ENCODE results near the gene TENM3.
"Not testable (repeated sequence)": the region's sequence is repeated elsewhere in the genome, so short reads cannot be mapped to it uniquely, and the experiment has no call there.

TENM3 gene

DNA sequence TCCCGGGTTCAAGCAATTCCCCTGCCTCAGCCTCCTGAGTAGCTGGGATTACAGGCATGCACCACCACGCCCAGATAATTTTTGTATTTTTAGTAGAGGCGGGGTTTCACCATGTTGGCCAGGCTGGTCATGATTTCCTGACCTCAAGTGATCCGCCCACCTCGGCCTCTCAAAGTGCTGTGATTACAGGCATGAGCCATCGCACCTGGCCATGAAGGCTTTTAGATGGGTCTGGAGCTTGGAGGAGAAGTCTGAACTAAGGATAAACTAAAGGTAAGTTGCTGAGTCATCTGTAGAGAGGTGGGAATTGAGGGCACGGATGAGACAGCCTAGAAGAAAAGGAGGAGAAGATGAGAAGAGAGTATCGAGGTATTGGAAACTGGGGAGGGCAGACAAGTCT lies at the start of gene TENM3:
TSS of gene TENM3 (plus strand) at position 199 of the 400 bp plus-strand sequence. CDS start 80,619 bp downstream, outside the sequence.
- DNase-seq (ENCODE audit: low read depth, low spot score): not testable (repeated sequence)

DNA sequence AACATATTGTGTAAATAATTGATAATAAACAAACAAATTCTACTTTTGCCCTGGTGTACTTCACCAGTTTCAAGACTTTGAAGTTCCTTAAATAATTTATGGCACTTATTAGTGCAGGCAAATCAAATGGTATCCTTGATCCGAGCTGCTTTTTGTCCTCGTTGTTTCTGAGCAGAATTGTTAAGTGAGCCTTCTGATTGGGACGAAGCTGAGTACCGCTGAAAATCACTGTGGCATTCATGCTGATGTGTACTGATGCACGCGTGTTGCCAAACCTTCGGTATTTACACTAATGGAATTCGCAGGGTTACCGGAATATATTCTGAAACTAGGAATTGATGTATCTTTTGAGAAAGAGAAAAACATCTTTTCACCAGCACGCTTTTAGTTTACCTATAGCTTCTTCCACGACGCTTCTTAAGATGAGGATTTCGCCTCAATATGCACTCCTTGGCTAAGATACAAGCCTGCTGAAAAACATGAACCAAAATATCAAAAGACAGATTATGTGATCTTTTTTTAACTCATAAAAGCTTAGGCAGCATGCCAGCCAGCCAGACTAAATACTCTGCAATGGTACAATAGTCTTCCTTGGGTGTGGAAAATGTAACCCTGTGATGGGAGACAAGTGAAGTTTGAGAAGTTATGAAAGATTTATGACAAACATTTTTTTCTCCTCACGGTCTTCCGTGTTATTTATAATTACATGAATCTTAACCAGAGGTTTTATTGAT lies 48.9 kb upstream of the TENM3 start:
- DNase-seq (ENCODE audit: low read depth, low spot score): no peak

DNA sequence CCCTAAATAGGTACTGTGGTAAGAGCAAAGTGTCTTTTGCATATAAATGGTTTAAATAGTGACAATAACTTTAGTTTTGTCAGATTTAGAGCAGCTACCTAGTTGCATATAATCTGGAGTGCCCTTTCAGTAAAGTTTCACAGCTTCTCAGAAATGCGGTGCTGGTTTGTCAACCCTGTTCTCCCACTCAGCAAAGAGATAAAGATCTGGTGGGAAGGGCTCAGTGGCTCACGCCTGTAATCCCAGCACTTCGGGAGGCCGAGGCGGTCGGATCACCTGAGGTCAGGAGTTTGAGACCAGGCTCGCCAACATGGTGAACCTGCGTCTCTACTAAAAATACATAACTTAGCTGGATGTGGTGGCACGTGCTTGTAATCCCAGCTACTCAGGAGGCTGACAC lies 45.6 kb upstream of the TENM3 start:
- no peak for DNase-seq (ENCODE audit: low read depth, low spot score)

DNA sequence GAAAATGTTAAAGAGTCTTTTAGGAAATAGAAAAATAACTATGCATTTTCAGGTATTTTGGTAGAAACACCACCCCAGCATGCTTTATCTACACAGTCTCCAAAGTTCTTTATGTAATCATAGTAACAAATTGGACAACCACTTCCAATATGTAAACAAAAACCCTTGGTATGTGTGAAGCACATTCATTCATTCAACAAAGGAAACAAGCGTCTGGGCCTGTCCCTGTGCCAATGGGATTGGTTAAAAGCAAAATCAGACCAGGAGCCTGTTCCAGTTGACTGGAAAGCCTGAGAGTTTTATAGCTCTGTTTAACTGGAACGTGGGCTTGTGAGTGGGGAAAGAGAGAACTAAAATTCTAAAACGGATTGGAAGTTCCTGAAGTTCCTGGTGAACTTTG lies 41.3 kb upstream of the TENM3 start:
- no peak for DNase-seq (ENCODE audit: low read depth, low spot score)

DNA sequence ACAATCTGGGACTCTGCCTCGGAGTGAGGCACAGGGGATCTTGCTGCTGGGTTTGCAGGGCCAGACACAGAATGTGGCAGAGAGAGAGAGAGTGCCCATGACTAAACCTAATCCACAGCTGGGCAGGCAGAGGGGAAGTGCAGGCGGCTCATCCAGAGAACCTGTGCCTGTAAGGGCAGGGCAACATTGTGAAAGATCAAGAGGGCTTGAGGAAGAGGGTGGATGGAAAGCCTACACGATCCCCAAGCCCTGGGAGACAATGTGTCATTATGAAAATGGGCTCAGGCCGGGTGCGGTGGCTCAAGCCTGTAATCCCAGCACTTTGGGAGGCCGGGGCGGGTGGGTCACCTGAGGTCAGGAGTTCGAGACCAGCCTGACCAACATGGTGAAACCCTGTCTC lies 40.6 kb upstream of the TENM3 start:
- DNase-seq (ENCODE audit: low read depth, low spot score): no peak

DNA sequence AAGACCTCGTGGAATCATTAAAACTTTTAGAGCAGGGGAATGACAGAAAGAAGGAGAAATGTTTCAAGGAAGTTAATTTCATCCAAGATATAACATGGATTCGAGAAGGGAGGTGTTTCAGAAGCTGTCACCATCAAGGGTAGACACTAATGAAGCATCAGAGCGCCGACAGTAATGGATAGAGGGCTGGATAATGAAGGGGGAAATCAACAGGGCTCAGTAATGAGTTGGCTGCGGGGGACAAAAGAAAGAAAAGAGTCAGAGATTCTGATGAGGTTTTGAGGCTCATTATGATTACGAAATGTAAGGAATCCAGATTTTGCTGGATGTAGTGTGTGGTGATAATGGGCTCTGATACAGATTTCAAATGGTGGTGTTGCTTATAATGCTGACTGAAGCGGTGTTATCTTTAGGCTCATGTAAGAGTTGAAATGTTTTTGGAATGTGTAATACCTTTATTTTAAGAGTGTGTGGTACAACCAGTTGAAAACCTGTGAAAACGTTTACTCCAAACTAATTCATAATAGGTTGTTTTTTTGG lies 39.3 kb upstream of the TENM3 start:
- DNase-seq (ENCODE audit: low read depth, low spot score): no peak

DNA sequence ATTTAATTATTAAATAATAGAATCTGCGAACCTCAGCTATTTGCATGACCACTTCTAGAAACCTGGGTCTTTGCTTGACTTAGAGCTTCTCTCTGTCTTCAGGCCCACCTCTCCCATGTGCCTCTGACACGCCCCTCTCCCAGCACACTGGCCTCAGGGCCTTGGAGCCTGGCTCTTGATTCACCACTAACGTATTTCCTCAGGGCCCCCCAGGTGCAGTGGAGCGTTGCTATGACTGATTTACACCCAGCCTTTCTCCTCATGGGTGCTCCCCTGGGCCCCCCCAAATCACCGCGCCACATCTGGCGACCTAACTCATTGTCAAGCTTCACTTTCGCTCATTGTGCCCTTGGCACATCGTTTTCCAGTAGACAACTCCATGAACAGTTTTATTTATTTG lies 37.9 kb upstream of the TENM3 start:
- DNase-seq (ENCODE audit: low read depth, low spot score): no peak

DNA sequence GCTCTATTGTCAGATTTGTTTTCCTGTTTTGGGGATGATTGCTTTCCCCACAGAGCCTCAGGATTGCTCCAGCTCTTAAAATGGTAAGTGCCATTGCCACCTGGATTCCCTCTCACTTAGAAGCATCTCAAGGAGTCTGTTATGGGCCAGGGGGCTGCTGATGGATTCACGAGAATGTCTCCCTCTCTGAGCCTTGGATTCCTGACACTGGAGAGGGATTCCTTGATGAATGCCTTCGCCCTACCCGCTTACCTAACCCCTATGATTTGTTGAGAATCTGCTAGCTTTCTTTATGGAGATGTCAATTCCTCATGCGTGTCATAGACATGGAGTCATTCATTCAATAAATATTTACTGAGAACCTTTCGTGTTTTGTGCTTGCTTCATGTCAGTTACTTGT lies 36.9 kb upstream of the TENM3 start:
- no peak for DNase-seq (ENCODE audit: low read depth, low spot score)

DNA sequence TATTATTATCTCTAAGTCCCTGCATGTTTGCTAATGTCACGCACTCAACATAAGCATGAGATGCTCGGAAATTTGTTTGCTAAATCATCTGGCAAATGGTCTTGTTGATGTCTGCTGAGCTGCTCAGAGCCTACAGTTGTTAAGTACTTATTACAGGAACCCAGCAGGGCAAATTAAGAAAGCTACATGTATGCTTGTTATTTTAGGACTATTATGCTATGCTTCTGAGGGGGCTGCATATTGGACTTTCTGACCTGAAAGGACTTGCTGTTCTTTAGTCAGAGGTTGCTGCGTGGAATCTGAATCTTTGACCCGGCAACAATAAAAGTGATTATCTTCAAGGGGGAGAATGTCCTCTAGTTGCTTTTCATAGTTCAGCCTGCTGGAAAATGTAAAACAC lies 36.3 kb upstream of the TENM3 start:
- DNase-seq (ENCODE audit: low read depth, low spot score): no peak

DNA sequence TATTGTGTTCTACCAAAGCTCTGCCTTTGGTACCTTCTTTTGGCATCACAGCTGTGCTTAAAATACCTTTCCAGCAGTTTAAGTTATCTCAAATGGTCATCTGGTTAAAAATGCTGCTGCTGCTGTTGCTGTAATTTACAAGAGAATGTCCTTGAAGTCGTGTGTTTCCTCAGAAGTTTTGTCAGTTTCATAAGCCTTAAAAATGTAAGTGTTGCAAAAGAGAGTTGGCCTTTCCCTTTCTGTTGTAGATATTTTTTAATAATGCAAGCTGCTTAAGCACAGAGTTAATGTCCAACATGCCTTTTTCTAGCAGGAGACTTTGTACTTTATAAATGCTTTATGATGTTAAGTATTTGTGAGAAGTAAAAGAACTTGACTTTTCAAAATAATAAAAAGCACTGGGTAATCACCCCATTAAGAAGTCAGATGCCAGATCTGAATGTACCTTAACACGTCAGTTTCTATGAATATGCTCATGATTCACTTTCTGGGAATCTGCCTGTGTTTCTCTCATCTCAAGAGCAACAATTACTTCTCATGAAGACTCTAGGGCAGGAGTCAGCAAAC lies 35.3 kb upstream of the TENM3 start:
- no peak for DNase-seq (ENCODE audit: low read depth, low spot score)

DNA sequence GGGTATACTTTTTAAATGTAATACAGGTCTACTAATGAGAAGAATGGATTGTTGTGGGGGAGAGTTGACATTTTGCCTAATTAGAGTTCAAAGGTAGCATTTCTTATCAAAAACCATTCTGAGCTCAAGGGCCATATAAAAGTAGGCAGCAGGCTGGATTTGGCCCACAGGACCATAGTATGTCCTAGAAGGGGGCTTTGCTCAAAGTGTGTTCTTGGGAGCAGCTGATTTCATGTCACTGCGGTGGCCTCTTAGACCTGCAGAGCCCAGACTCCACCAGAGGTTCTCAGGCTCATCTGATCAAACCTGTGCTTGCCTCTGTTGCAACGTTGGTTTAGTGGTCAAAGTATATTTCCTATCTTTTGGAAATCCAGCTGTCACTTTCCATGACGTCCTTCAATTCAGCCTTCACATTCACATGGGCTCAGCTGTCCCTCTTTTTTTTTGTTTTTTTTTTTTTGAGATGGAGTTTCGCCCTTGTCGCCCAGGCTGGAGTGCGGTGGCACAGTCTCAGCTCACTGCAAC lies 34.6 kb upstream of the TENM3 start:
- DNase-seq (ENCODE audit: low read depth, low spot score): no peak

DNA sequence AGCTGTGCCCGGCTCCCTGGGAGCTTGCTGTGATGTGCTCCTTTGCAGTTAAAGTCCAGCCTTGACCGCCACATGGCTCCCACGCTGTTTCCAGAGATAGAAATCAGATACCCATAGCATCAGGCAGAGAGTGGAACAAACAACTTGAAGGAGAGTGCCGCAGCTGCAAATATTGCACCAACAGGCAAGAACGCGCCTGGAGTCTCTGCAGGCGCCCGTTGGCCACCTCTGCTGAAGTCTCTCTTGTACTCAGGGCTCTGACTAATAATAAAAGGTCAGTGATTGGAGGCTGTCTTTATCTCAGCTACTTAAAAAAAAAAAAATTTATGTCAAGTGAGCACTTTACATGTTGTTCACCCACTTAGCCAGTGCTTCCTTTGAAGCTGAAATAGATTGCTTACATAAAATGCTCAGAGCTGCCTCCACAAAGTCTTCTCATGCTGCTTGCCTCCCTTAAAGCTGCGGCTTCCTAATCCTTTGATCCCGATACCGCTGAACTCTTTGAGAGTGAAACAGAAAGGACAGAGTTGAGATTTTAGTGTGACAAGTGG lies 30.9 kb upstream of the TENM3 start:
- DNase-seq (ENCODE audit: low read depth, low spot score): no peak

DNA sequence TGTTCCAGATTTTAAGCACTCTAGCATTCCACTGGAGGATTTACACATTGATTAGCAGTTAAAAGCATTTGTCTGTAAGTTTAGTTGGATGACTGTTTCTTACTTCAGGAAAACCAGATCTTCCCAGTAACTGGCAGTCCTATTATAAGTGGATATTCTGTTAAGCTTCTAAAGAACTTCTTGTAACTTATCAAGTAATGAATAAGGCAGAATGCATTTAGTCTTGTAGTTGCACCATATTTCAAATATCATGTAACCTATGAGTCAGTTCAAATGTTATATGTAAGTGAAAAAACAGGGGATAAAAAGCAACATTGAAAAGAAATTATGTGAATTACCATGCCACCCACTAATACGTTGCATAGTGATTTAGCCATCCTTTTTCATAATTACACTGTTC lies 30.2 kb upstream of the TENM3 start:
- no peak for DNase-seq (ENCODE audit: low read depth, low spot score)

DNA sequence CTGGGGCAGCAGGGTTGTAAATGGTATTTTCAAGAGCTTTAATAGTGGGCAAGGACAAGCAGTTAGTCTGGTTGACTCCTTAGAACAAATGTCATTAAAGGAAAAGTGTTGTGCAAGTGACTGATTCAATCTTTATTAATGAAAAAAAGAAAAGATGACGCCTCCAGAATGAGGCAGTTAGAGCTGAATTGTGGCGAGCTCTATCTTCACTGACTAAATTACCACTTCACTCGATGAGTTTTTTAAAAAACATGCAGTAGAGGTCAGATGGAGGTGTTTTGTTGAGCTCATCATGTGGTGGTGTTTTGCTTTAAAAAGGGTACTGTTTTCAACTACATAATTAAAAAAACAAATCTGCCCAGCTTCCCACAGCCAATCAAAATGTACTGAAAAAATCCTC lies 28.1 kb upstream of the TENM3 start:
- DNase-seq (ENCODE audit: low read depth, low spot score): no peak

DNA sequence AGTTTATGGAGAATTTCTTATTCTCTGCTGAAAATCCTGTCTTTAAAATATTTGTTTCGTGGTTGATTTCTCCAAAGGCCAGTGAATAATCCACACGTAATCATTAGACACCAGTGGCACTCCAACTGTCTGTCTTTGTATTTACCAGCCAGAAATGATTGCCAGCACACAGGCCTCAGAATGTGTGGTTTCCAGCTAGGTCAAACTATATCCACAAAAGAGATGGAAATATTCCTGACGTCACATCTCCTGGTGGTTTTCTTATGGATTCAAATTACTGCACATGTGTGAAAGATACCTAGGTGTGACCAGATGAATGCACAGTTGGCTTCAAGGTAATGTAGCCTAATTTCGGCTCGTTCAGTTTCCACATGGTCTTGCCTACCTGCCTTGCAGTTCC lies 27.2 kb upstream of the TENM3 start:
- DNase-seq (ENCODE audit: low read depth, low spot score): no peak

DNA sequence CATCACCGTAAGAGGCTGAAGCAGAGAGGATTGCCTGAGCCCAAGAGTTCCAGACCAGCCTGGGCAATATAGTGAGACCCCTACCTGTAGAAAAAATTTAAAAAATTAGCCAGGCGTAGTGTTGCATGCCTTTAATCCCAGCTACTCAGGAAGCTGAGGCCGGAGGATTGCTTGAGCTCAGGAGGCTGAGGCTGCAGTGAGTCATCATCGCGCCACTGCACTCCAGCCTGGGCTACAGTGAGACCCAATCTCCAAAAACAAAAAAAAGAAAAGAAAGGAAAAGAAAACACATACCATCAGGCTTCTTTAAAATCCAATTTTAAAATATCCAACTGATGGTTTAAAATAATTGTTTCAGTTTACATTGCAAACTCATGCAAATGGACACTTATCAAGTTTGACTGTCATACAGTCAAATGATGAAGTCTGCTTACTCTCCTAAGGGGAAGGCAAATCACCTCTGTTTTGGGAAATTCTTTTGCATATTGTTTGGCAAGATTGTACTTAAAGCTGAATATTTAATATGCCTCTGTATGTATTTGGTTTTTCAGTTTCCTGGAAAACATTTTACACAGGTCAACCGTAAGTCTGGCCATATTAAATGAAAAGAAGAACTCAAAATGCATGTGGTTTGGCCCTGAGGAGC lies 23.7 kb upstream of the TENM3 start:
- DNase-seq (ENCODE audit: low read depth, low spot score): no peak

DNA sequence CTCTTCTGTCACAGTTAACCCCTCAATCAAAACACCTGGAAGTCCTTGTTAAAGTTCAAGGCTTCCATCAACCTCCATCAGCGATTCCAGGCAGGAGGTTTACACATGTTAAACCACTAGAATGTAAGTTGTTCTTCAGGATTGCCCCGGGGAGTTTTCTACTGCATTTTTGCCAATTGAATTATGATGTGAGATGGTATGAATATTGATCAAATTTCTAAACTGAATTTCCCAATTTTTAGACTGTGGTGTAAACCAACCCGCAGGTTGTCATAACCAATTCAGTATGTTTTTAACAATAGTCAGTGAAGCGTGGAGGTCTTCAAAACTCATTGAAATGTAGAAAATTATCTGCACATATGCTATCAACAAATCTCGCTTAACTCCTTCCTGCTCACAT lies 21.2 kb upstream of the TENM3 start:
- no peak for DNase-seq (ENCODE audit: low read depth, low spot score)

DNA sequence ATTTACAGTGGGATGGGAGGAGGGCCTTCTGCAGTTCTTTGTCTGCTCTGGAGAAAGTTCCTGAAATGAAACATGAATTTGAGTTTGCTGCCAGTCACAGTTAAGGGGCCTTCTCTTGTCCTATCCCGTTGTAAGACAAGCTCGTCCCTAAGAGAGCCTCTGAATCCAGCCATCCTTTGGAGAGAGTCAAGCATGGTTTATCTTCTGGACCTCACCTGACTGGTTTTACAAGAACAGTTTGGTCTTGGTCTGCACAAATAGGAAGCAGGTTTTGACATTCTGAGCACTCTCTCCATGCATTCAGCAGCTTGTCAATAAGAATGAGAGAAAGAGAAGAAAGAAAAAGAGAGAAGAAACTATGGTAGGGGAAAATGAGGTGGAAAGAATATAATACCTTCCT lies 20.4 kb upstream of the TENM3 start:
- no peak for DNase-seq (ENCODE audit: low read depth, low spot score)

DNA sequence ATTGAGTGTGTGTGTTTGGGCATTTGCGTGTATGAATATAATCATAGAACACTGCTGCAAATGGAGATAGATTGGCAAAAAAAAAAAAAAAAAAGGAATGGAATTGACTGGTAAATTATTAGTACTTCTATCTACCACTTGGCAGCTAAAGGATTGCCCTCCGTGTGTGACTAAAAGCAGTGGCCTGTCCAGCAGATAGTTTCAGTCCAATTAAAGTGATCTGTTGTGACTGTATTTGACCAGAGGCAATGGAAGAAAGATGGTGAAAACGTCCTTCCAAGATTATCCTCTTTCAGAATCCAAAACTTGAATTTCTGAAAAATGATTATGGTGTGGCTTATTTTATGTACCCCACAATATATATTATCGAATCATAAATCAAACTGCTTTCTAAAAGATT lies 19.5 kb upstream of the TENM3 start:
- no peak for DNase-seq (ENCODE audit: low read depth, low spot score)

DNA sequence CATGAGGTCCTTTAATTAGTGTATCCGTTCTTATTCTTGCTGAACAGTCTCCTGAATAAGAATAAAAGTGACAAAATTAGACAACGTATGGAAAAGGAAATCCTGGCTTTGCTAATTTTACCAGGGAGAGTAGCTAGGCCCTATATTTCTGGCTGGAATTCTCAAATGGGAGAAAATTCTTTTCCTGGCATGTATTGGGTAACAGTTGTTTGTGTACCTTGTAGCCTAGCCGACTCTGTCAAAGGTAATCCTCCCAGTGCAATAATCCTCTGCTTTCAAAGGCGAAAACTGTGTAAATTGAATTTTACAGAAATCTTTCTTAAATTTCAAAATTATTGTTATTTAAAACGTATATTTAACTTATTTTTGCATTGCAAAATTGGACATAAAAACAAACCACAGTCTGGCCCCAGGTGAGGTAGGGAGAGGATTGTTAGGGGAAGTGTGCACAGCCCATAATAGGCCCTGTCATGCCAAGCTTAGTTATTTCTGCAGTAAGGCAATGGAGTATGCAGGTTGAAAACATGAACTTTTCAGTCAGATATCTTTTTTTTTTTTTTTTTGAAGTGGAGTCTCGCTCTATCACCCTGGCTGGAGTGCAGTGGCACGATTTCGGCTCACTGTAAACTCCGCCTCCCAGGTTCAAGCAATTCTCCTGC lies 18.9 kb upstream of the TENM3 start:
- DNase-seq (ENCODE audit: low read depth, low spot score): no peak

DNA sequence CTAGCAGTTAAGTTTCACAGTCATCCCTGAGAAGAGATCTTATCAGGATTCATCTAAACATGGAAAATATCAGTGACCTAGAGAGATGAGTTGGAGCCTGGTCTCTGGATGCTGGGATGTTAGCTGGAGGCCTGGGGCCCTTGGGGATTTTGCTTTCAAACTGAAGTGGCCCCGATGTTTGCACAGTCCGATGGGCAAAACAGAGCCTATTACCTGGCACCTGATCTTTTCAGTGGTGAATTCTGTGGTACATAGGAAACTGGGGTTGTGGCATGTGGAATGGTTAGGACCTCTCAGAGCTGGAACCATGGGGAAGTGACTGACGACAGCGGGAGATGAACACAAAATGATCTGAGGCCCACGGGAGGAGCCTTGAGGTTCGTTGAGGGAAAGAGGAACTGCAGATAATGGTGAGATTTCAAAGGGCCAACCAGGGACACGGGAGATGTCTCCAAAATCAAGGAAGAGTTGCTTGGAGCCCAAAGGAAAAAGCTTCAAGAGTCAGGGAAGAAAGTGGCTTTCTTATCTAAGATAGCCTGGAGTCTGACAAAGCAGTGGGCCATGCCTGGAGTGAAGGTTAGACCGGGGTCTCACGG lies 17.8 kb upstream of the TENM3 start:
- DNase-seq (ENCODE audit: low read depth, low spot score): no peak

DNA sequence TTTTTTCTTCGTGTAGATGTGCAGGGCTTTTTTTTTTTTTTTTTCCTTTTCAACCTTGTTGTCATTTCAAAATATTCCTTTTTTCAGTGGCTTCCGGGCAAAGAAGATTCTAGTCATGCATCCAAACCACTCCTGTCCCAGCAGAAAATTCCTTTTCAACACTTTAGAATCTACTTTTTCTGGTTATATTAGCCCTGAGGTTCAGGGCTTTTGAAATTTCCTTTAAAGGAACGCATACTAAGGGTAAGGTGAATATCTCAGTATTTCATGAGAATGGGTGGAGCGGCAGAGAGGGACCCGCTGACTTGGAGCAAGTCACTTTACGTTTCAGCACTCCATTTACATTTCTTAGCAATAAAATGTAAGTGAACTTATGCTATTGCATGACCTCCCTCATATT lies 15.6 kb upstream of the TENM3 start:
- DNase-seq (ENCODE audit: low read depth, low spot score): no peak
